ENCODE results near the gene CHST12. TPM values are rescaled to one million over a fixed set of nuclear protein-coding genes. Genes with fewer than 3 reads are reported as not detected.

CHST12 gene
- total and polyA plus RNA-seq, 2 of the 4 experiments (the other 2 are of a cell fraction): 3.8 to 27.0 TPM

DNA sequence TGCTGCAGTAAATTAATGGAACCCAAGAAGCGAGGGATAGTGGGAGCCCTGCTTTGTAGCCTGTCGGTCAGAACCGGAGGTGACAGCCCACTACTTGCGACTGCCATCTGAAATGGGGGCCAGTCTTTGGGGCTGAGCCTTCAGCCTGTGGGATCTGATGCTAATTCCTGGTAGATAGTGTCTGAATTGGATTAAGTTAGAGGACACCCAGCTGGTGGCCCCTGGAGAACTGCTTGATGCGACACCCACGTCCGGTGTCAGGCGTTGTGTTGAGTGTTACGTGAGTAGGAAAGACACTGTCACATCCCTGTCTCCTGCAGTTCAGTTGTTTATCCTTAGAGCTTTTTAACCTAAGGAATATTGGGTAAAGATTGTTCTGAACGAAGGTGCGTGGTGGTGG is 43.8 kb upstream of the CHST12 start:
- no peak overlapping the region for H2BK5ac ChIP-seq (ENCODE audit: low read depth, low read length, poor library complexity, severe bottlenecking)
- ATAC-seq (ENCODE audit: low read depth): no peak
- H3K9ac ChIP-seq (ENCODE audit: low read depth, low read length): no peak overlapping the region
- peaks cover 75% of the 10 kb centered on the region for H4K20me1 ChIP-seq (ENCODE audit: insufficient read depth, low read length)
- no peak overlapping the region for H4K5ac ChIP-seq (ENCODE audit: low read depth, low read length)
- peaks cover 37% of the 10 kb centered on the region for H3K36me3 ChIP-seq (ENCODE audit: control insufficient read depth, insufficient read depth, low read length)
- H3K9me1 ChIP-seq (ENCODE audit: insufficient read depth, low read length): peaks cover 8% of the 10 kb centered on the region
- H3K9me3 ChIP-seq (ENCODE audit: control insufficient read depth, insufficient read depth, low read length): no peaks in the 10 kb centered on the region
- dilution Hi-C loops (cut with HindIII; ENCODE audit: low sequenced_read_pairs, unreplicated experiment): no loop called here
- H2BK20ac ChIP-seq (ENCODE audit: low read depth, low read length): no peak overlapping the region
- no peak for DNase-seq
- H2BK120ac ChIP-seq (ENCODE audit: low read depth, low read length): no peak overlapping the region
- no peak overlapping the region for H3K27ac ChIP-seq (ENCODE audit: insufficient read depth, low read length)
- H3K4me3 ChIP-seq (ENCODE audit: insufficient read depth, low read depth, low read length): no peak overlapping the region
- H2AFZ ChIP-seq (replicated peaks; ENCODE audit: low read length, poor library complexity): no peak overlapping the region
- no peak overlapping the region for H3K4ac ChIP-seq (ENCODE audit: low read depth, low read length)
- H2AK9ac ChIP-seq (replicated peaks; ENCODE audit: low read depth, low read length, poor library complexity): no peak overlapping the region
- peak overlapping the region; percentile 13; the same call in 1 of the 2 replicates for H3K4me2 ChIP-seq (ENCODE audit: low read depth, low read length)
- H4K8ac ChIP-seq (ENCODE audit: low read depth in 2 of 2, low read length in 2 of 2): no peak overlapping the region
- TF ChIP-seq, protein P1, sequence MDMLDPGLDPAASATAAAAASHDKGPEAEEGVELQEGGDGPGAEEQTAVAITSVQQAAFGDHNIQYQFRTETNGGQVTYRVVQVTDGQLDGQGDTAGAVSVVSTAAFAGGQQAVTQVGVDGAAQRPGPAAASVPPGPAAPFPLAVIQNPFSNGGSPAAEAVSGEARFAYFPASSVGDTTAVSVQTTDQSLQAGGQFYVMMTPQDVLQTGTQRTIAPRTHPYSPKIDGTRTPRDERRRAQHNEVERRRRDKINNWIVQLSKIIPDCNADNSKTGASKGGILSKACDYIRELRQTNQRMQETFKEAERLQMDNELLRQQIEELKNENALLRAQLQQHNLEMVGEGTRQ (IDR thresholded peaks at IDR 0.05; ENCODE audit: low read depth, low read length): no peak
- TF ChIP-seq CEBPB (IDR thresholded peaks at IDR 0.05; ENCODE audit: low read depth, low read length) (no peak), MAZ (IDR thresholded peaks at IDR 0.05; ENCODE audit: borderline replicate concordance, low read depth, low read length) (no peak)
- TF ChIP-seq, protein P2, sequence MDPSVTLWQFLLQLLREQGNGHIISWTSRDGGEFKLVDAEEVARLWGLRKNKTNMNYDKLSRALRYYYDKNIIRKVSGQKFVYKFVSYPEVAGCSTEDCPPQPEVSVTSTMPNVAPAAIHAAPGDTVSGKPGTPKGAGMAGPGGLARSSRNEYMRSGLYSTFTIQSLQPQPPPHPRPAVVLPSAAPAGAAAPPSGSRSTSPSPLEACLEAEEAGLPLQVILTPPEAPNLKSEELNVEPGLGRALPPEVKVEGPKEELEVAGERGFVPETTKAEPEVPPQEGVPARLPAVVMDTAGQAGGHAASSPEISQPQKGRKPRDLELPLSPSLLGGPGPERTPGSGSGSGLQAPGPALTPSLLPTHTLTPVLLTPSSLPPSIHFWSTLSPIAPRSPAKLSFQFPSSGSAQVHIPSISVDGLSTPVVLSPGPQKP (IDR thresholded peaks at IDR 0.05; ENCODE audit: borderline replicate concordance, low read depth, low read length): no peak
- peaks cover 6% of the 10 kb centered on the region; the same call in 1 of the 2 replicates for H3K4me1 ChIP-seq (ENCODE audit: control insufficient read depth, insufficient read depth, low read length)
- in situ Hi-C loops (cut with MboI; ENCODE audit: low sequenced_read_pairs): no loop called here
- H3K56ac ChIP-seq (ENCODE audit: extremely low read depth, insufficient read depth, low read length): no peak overlapping the region
- no peak overlapping the region for H2AK5ac ChIP-seq (ENCODE audit: low read depth, low read length)
- no peak overlapping the region for H2BK15ac ChIP-seq (ENCODE audit: low read depth, low read length)
- WGBS, 2 experiments (ENCODE audit: extremely low coverage in 2 of 2, insufficient read length in 1 of 2): 100% methylated on average over 1 of the region's 11 CpGs; no CpG with 5 or more reads in 1 of the 2 experiments
- intact Hi-C loops (cut with micrococcal nuclease): no loop called here
- BruUV-seq (replicated peaks): no TSS peak
- peak overlapping the region; percentile 45; the same call in 1 of the 2 replicates for H3K23ac ChIP-seq (ENCODE audit: low read depth, low read length)
- CTCF ChIA-PET: no interaction called here
- no peak overlapping the region for H4K91ac ChIP-seq (ENCODE audit: insufficient read depth, low read depth, low read length)
- H3K18ac ChIP-seq (ENCODE audit: low read depth, low read length): no peak overlapping the region
- peaks cover 15 to 56% of the 10 kb centered on the region in 2 experiments for H3K79me1 ChIP-seq (ENCODE audit: low read depth in 1 of 2, low read length in 2 of 2)
- H3K27me3 ChIP-seq (ENCODE audit: control insufficient read depth, insufficient read depth, low read length): no peaks in the 10 kb centered on the region
- H3K14ac ChIP-seq (replicated peaks; ENCODE audit: low read depth, low read length): no peak overlapping the region
- POLR2A ChIA-PET (ENCODE audit: unreplicated experiment): interaction anchor here (0.6 kb wide), 1 partner anchor 17 kb away, joined by 5 read pairs; no protein-coding TSS in a partner anchor

Measured in IMR-90 (cell line).